ENCODE results near the gene ACSL6. TPM values are rescaled to one million over a fixed set of nuclear protein-coding genes. Genes with fewer than 3 reads are reported as not detected.

The ACSL6 gene
- total and polyA plus RNA-seq, 2 experiments from 2014 or later = 1.7 to 2.4 TPM

DNA sequence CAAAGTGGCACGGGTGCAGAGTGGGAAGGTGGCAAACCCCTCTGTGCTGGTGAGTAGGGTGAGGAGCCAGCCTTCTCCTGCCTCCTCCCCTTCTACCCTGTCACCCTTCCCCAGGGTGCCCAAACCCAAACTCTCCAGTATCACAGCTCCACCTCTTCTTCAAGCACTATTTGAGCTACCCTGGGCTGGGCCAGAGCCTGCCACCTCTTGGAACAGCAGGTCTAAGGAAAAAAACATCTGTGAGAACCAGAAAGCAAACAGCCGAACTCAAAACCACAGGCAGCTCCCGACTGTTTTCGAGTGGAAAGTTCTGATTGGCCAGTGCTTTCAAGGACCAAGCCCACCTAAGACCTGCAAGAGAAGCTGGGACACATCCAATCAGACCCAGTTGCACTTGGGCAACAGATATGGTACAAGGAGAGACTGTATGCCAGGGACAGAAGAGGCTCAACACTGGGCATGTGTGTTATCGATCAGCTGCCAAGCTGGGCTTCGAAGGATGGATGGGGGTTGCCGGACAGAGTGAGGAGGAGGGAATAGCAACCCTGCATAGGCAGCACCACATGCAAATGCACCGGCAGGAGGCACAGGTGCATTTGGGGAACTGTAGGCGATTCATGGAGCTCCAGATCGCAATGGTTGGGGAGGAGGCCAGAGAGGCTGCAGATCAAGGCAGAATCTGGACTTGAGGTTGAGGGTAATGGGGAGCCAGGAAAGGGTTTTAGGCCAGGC lies 19.7 kb downstream of the ACSL6 start:
- peaks cover 3% of the 10 kb centered on the region for H3K4me1 ChIP-seq (ENCODE audit: insufficient read depth)
- no peak overlapping the region for H2AFZ ChIP-seq
- no peak overlapping the region for H3K4me2 ChIP-seq
- no peaks in the 10 kb centered on the region for H3K79me2 ChIP-seq
- TF ChIP-seq EZH2 (IDR thresholded peaks at IDR 0.05; ENCODE audit: borderline replicate concordance) (no peak), CTCF (IDR thresholded peaks at IDR 0.05; ENCODE audit: poor library complexity) (no peak), EZH2phosphoT487 (IDR thresholded peaks at IDR 0.05; ENCODE audit: low read depth, severe bottlenecking, unreplicated experiment) (no peak)
- DNase-seq (ENCODE audit: low spot score) = no peak
- H3K9me2 ChIP-seq (replicated peaks; ENCODE audit: insufficient read depth) = no peaks in the 10 kb centered on the region
- no peaks in the 10 kb centered on the region for H3K9me3 ChIP-seq (ENCODE audit: low read depth)
- no peak overlapping the region for H3K4me3 ChIP-seq
- H3K27ac ChIP-seq = no peak overlapping the region
- H3K36me3 ChIP-seq (replicated peaks; ENCODE audit: insufficient read depth, low read depth) = no peaks in the 10 kb centered on the region
- no peaks in the 10 kb centered on the region for H4K20me1 ChIP-seq (ENCODE audit: insufficient read depth, poor library complexity, severe bottlenecking)
- H3K27me3 ChIP-seq = no peaks in the 10 kb centered on the region
- 77% methylated on average over 10 of the region's 10 CpGs for WGBS (ENCODE audit: low lambda C conversion rate, missing lambda C conversion rate)

- no peak for TF ChIP-seq CTCF (IDR thresholded peaks at IDR 0.05; ENCODE audit: poor library complexity)
- no peak for TF ChIP-seq EZH2 (IDR thresholded peaks at IDR 0.05; ENCODE audit: borderline replicate concordance)
- no peak for TF ChIP-seq EZH2phosphoT487 (IDR thresholded peaks at IDR 0.05; ENCODE audit: low read depth, severe bottlenecking, unreplicated experiment)
- no peaks in the 10 kb centered on the region for H3K9me3 ChIP-seq (ENCODE audit: low read depth)
- H3K4me2 ChIP-seq = no peak overlapping the region
- no peak overlapping the region for H2AFZ ChIP-seq
- H3K9me2 ChIP-seq (replicated peaks; ENCODE audit: insufficient read depth) = no peaks in the 10 kb centered on the region
- no peak overlapping the region for H3K4me3 ChIP-seq
- no peaks in the 10 kb centered on the region for H3K4me1 ChIP-seq (ENCODE audit: insufficient read depth)
- DNase-seq (ENCODE audit: low spot score) = no peak
- no peaks in the 10 kb centered on the region for H3K27me3 ChIP-seq
- no peaks in the 10 kb centered on the region for H3K79me2 ChIP-seq
- H3K27ac ChIP-seq = no peak overlapping the region
- H3K36me3 ChIP-seq (replicated peaks; ENCODE audit: insufficient read depth, low read depth) = no peaks in the 10 kb centered on the region
- 97% methylated on average over 13 of the region's 13 CpGs for WGBS (ENCODE audit: low lambda C conversion rate, missing lambda C conversion rate)
- H4K20me1 ChIP-seq (ENCODE audit: insufficient read depth, poor library complexity, severe bottlenecking) = no peaks in the 10 kb centered on the region
Measured at GRCh38 chr5:131990716-131991115, 20.7 kb downstream of the ACSL6 start.

- no peaks in the 10 kb centered on the region for H3K36me3 ChIP-seq (replicated peaks; ENCODE audit: insufficient read depth, low read depth)
- no peak overlapping the region for H3K27ac ChIP-seq
- no peak overlapping the region for H3K4me2 ChIP-seq
- H4K20me1 ChIP-seq (ENCODE audit: insufficient read depth, poor library complexity, severe bottlenecking) = no peaks in the 10 kb centered on the region
- WGBS (ENCODE audit: low lambda C conversion rate, missing lambda C conversion rate) = 89% methylated on average over 6 of the region's 6 CpGs
- H3K9me2 ChIP-seq (replicated peaks; ENCODE audit: insufficient read depth) = no peaks in the 10 kb centered on the region
- no peaks in the 10 kb centered on the region for H3K27me3 ChIP-seq
- no peak overlapping the region for H2AFZ ChIP-seq
- H3K4me3 ChIP-seq = no peak overlapping the region
- no peaks in the 10 kb centered on the region for H3K4me1 ChIP-seq (ENCODE audit: insufficient read depth)
- TF ChIP-seq EZH2 (IDR thresholded peaks at IDR 0.05; ENCODE audit: borderline replicate concordance) (no peak), CTCF (IDR thresholded peaks at IDR 0.05; ENCODE audit: poor library complexity) (no peak), EZH2phosphoT487 (IDR thresholded peaks at IDR 0.05; ENCODE audit: low read depth, severe bottlenecking, unreplicated experiment) (no peak)
- no peaks in the 10 kb centered on the region for H3K9me3 ChIP-seq (ENCODE audit: low read depth)
- DNase-seq (ENCODE audit: low spot score) = no peak
- no peaks in the 10 kb centered on the region for H3K79me2 ChIP-seq
Measured at GRCh38 chr5:131988601-131989000, 22.9 kb downstream of the ACSL6 start.

Measured in hepatocyte (in vitro differentiated cells).